H9 (cell line): Measurements from ENCODE around the gene CCNT2. TPM values are rescaled to one million over a fixed set of nuclear protein-coding genes. Genes with fewer than 3 reads are reported as not detected.

ENCODE experiments used
- DNase-seq: peaks from one replicate; pipeline ENCODE4 v3.0.0-alpha.2; 2017
- H2AFZ ChIP-seq: one replicate; pipeline ENCODE4 v1.6.1; 2013; ENCODE audit warnings: mild to moderate bottlenecking, low read length, control low read depth, moderate library complexity
- H2AK5ac ChIP-seq: 2 replicates; pipeline ENCODE4 v1.6.1; 2013; ENCODE audit warnings: low read length, control low read depth, mixed read lengths; ENCODE audit not compliant: insufficient read length
- H2BK120ac ChIP-seq: one replicate; pipeline ENCODE4 v1.6.1; 2013; ENCODE audit warnings: low read depth, mild to moderate bottlenecking, low read length, control low read depth, inconsistent platforms; ENCODE audit not compliant: poor library complexity, severe bottlenecking
- H2BK12ac ChIP-seq: 2 replicates; pipeline ENCODE4 v1.6.1; 2013; ENCODE audit warnings: low read length, control low read depth, mixed read lengths, low read depth; ENCODE audit not compliant: insufficient read length
- H2BK15ac ChIP-seq: 2 replicates; pipeline ENCODE4 v1.6.1; 2013; ENCODE audit warnings: low read depth, low read length, control low read depth
- H2BK20ac ChIP-seq: one replicate; pipeline ENCODE4 v1.6.1; 2013; ENCODE audit warnings: low read depth, mild to moderate bottlenecking, low read length, control low read depth, inconsistent platforms; ENCODE audit not compliant: poor library complexity, severe bottlenecking
- H2BK5ac ChIP-seq: 2 replicates; pipeline ENCODE4 v1.6.1; 2013; ENCODE audit warnings: low read length, control low read depth, mixed read lengths; ENCODE audit not compliant: insufficient read length
- H3K14ac ChIP-seq: 2 replicates; pipeline ENCODE4 v1.6.1; 2013; ENCODE audit warnings: low read length, control low read depth; ENCODE audit not compliant: insufficient read depth
- H3K18ac ChIP-seq: 2 replicates; pipeline ENCODE4 v1.6.1; 2013; ENCODE audit warnings: low read depth, mild to moderate bottlenecking, mixed read lengths, low read length, control low read depth; ENCODE audit not compliant: insufficient read length
- H3K23ac ChIP-seq: 2 replicates; pipeline ENCODE4 v1.6.1; 2013; ENCODE audit warnings: low read length, control low read depth, mixed read lengths, low read depth; ENCODE audit not compliant: insufficient read length
- H3K23me2 ChIP-seq: 2 replicates; pipeline ENCODE4 v1.6.1; 2013; ENCODE audit warnings: low read depth, mild to moderate bottlenecking, mixed read lengths, low read length, control low read depth; ENCODE audit not compliant: insufficient read length, poor library complexity, severe bottlenecking
- H3K27ac ChIP-seq: 2 replicates; pipeline ENCODE4 v1.5.1; 2013; ENCODE audit warnings: low read length, control low read depth, mixed read lengths, low read depth; ENCODE audit not compliant: insufficient read length
- H3K27me3 ChIP-seq: 2 replicates; pipeline ENCODE4 v1.6.1; 2013; ENCODE audit warnings: low read length, control low read depth, inconsistent platforms; ENCODE audit not compliant: insufficient read depth
- H3K4ac ChIP-seq: 2 replicates; pipeline ENCODE4 v1.6.1; 2013; ENCODE audit warnings: low read depth, mild to moderate bottlenecking, control low read depth, inconsistent platforms, low read length, moderate library complexity
- H3K4me1 ChIP-seq: 2 replicates; pipeline ENCODE4 v1.6.1; 2013; ENCODE audit warnings: low read length, control low read depth, inconsistent platforms; ENCODE audit not compliant: insufficient read depth
- H3K4me2 ChIP-seq: 2 replicates; pipeline ENCODE4 v1.6.1; 2013; ENCODE audit warnings: low read length, control low read depth, mixed read lengths; ENCODE audit not compliant: insufficient read length, insufficient read depth
- H3K56ac ChIP-seq: 2 replicates; pipeline ENCODE4 v1.6.1; 2013; ENCODE audit warnings: low read depth, mild to moderate bottlenecking, mixed read lengths, low read length, control low read depth; ENCODE audit not compliant: insufficient read length
- H3K79me1 ChIP-seq: 2 replicates; pipeline ENCODE4 v1.6.1; 2013; ENCODE audit warnings: low read depth, mild to moderate bottlenecking, moderate library complexity, low read length, control low read depth, inconsistent platforms; ENCODE audit not compliant: insufficient read depth, poor library complexity, severe bottlenecking
- H3K79me2 ChIP-seq: 2 replicates; pipeline ENCODE4 v1.6.1; 2013; ENCODE audit warnings: low read length, control low read depth, inconsistent platforms; ENCODE audit not compliant: insufficient read depth
- H3K9ac ChIP-seq: 2 replicates; pipeline ENCODE4 v1.6.1; 2013; ENCODE audit warnings: low read length, control low read depth, mixed read lengths; ENCODE audit not compliant: insufficient read length; ENCODE audit errors: extremely low read depth
- H3K9me3 ChIP-seq: one replicate; pipeline ENCODE4 v1.6.1; 2013; ENCODE audit warnings: low read depth, low read length, inconsistent platforms; ENCODE audit not compliant: control insufficient read depth
- H3T11ph ChIP-seq: one replicate; pipeline ENCODE4 v1.6.1; 2013; ENCODE audit warnings: mild to moderate bottlenecking, low read length, control low read depth, inconsistent platforms
- H4K20me1 ChIP-seq: one replicate; pipeline ENCODE4 v1.6.1; 2013; ENCODE audit not compliant: control insufficient read depth, insufficient read length, insufficient read depth
- H4K5ac ChIP-seq: 2 replicates; pipeline ENCODE4 v1.6.1; 2013; ENCODE audit warnings: low read depth, mild to moderate bottlenecking, mixed read lengths, low read length, control low read depth; ENCODE audit not compliant: insufficient read length
- H4K8ac ChIP-seq: replicated peaks from 2 replicates; pipeline ENCODE4 v1.6.1; 2013; ENCODE audit warnings: low read length, control low read depth, mixed read lengths, low read depth; ENCODE audit not compliant: insufficient read length
- H4K91ac ChIP-seq: 2 replicates; pipeline ENCODE4 v1.6.1; 2013; ENCODE audit warnings: low read depth, mild to moderate bottlenecking, moderate library complexity, mixed read lengths, low read length, control low read depth; ENCODE audit not compliant: insufficient read length
- H3K27ac Mint-ChIP-seq, 3 experiments: 2 replicates in 2 of 3; 3 replicates in 1 of 3; pipeline ENCODE4 v1.8.0; 2020 to 2021; ENCODE audit warnings: mixed read lengths in 3 of 3, mild to moderate bottlenecking in 1 of 3, moderate library complexity in 1 of 3
- H3K27me3 Mint-ChIP-seq: 2 replicates; pipeline ENCODE4 v1.8.0; 2021; ENCODE audit warnings: low read depth, mild to moderate bottlenecking, moderate library complexity, mixed read lengths
- H3K36me3 Mint-ChIP-seq, 3 experiments: 2 replicates in 2 of 3; 3 replicates in 1 of 3; pipeline ENCODE4 v1.8.0; 2020 to 2021; ENCODE audit warnings: low read depth in 3 of 3, mixed read lengths in 3 of 3; ENCODE audit not compliant: insufficient read depth in 1 of 3
- H3K4me1 Mint-ChIP-seq, 2 experiments: 2 replicates each; pipeline ENCODE4 v1.8.0; 2020; ENCODE audit warnings: mixed read lengths in 2 of 2
- H3K4me3 Mint-ChIP-seq, 2 experiments: 2 replicates in 1 of 2; 3 replicates in 1 of 2; pipeline ENCODE4 v1.8.0; 2020 to 2021; ENCODE audit warnings: mild to moderate bottlenecking in 2 of 2, mixed read lengths in 2 of 2, moderate library complexity in 1 of 2
- H3K9me3 Mint-ChIP-seq, 2 experiments: 2 replicates in 1 of 2; 3 replicates in 1 of 2; pipeline ENCODE4 v1.8.0; 2020; ENCODE audit warnings: mild to moderate bottlenecking in 2 of 2, mixed read lengths in 2 of 2, moderate library complexity in 1 of 2
- total RNA-seq: library from RNA; stranded (reverse); gene quantifications from 2 replicates; pipeline ENCODE4 v1.2.1, GENCODE V29; 2021
- TF ChIP-seq, protein P1 (sequence below): fragments of 200-600 bp; sonication (generic); conservative IDR thresholded peaks from 3 replicates; pipeline ENCODE4 v1.8.0; 2021; ENCODE audit warnings: antibody characterized with exemption, mild to moderate bottlenecking

CCNT2 gene
- total RNA-seq, 1 experiment from 2014 or later, result 42.0 TPM

DNA sequence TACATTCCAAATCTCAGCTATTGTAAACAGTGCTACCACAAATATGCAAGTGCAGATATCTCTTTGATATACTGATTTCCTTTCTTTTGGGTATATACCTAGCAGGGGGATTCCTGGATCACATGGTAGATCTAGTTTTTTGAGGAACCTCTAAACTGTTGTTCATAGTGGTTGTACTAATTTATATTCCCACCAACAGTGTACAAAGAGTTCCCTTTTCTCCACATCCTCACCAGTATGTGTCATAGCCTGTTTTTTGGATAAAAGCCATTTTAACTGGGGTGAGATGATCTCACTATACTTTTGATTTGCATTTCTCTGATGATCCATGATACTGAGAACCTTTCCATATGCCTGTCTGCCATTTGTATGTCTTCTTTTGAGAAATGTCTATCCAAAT lies 6.3 kb upstream of the CCNT2 start:
- no peak overlapping the region for H4K5ac ChIP-seq
- Mint-ChIP-seq H3K36me3 (no peaks in the 10 kb centered on the region; a peak in 3 of 7 replicates), H3K27me3 (peaks cover 3% of the 10 kb centered on the region; the same call in 1 of the 2 replicates), H3K9me3 (peaks cover 9 to 18% of the 10 kb centered on the region in 2 experiments), H3K4me3 (no peak overlapping the region), H3K27ac (no peak overlapping the region), H3K4me1 (peaks cover 2 to 3% of the 10 kb centered on the region in 2 experiments; a peak in 3 of 4 replicates)
- DNase-seq, result no peak
- no peak overlapping the region for H3T11ph ChIP-seq
- H2BK20ac ChIP-seq, result no peak overlapping the region
- no peak overlapping the region for H2BK15ac ChIP-seq
- no peak overlapping the region for H3K4me2 ChIP-seq
- no peaks in the 10 kb centered on the region for H3K79me2 ChIP-seq
- H2AK5ac ChIP-seq, result no peak overlapping the region
- H3K18ac ChIP-seq, result no peak overlapping the region
- no peaks in the 10 kb centered on the region for H3K9me3 ChIP-seq
- H3K4ac ChIP-seq, result no peak overlapping the region
- no peaks in the 10 kb centered on the region for H4K20me1 ChIP-seq
- no peak overlapping the region for H4K8ac ChIP-seq
- H2BK5ac ChIP-seq, result no peak overlapping the region
- H3K14ac ChIP-seq, result no peak overlapping the region
- H3K9ac ChIP-seq, result no peak overlapping the region
- no peak overlapping the region for H2BK12ac ChIP-seq
- no peak overlapping the region for H4K91ac ChIP-seq
- no peak overlapping the region for H3K56ac ChIP-seq
- H3K23me2 ChIP-seq, result peaks cover 1% of the 10 kb centered on the region
- H3K79me1 ChIP-seq, result no peaks in the 10 kb centered on the region
- H2AFZ ChIP-seq, result no peak overlapping the region
- no peaks in the 10 kb centered on the region for H3K27me3 ChIP-seq
- H2BK120ac ChIP-seq, result no peak overlapping the region
- no peak overlapping the region for H3K23ac ChIP-seq
- TF ChIP-seq, protein P1, sequence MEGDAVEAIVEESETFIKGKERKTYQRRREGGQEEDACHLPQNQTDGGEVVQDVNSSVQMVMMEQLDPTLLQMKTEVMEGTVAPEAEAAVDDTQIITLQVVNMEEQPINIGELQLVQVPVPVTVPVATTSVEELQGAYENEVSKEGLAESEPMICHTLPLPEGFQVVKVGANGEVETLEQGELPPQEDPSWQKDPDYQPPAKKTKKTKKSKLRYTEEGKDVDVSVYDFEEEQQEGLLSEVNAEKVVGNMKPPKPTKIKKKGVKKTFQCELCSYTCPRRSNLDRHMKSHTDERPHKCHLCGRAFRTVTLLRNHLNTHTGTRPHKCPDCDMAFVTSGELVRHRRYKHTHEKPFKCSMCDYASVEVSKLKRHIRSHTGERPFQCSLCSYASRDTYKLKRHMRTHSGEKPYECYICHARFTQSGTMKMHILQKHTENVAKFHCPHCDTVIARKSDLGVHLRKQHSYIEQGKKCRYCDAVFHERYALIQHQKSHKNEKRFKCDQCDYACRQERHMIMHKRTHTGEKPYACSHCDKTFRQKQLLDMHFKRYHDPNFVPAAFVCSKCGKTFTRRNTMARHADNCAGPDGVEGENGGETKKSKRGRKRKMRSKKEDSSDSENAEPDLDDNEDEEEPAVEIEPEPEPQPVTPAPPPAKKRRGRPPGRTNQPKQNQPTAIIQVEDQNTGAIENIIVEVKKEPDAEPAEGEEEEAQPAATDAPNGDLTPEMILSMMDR, result no peak
- H3K4me1 ChIP-seq, result no peaks in the 10 kb centered on the region
- no peak overlapping the region for H3K27ac ChIP-seq
